Measurements from ENCODE around the gene LHFPL5.

The LHFPL5 gene

DNA sequence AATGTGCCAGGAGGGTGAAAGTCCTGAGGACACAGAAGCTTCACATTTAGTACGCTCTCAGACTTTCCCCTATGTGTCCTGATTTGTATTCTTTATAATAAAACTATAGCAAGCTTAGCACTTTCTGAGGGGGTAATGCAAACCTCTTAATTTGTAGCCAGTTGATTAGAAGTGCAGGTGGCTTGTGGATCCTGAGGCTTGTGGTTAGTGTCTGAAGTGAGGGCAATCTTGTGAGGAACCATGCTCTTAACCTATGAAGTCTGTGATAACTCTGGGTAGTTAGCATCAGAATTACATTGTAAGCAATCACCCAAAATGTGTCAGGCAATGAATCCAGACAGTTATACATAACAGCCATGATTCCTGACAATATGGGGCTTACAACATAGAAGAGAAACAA lies 51.1 kb downstream of the LHFPL5 start:
- no peak for DNase-seq (ENCODE audit: low read depth in 2 of 2)

DNA sequence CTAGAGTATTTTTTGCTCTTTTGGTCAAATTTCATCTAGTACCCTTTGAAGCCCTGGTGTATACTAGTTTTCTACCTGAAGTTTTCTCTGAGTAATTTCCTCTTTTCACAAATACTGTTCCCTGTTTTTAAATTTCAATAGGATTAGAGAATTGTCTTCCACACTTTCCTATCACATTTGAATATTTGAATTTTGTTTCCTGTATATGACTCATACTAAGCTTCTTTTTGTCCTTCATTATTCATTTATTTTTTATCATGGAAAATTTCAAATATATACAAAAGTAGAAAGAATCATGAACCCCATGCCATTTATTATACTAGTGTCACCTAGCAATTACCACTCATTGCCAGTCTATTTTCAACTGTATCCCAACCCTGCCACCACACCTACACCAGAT lies 52.7 kb downstream of the LHFPL5 start:
- no peak for DNase-seq (ENCODE audit: low read depth in 2 of 2)

- DNase-seq (ENCODE audit: low read depth in 2 of 2) = no peak
These were observed 54.2 kb downstream of the LHFPL5 start for GRCh38 chr6:35859367-35859766.
